NCI-H1417 treated with DMSO at 0.1 percent for 48 hours (cell line): ENCODE results near the gene CXCL12.

Source experiments
- DNase-seq: peaks from one replicate; lab custom pipeline; 2025; lab: John Stamatoyannopoulos, UW

The CXCL12 gene

GRCh38 chr10:44334091-44334490, 50.8 kb downstream of the CXCL12 start:
- DNase-seq, result no peak

GRCh38 chr10:44333511-44333910, 51.4 kb downstream of the CXCL12 start:
- no peak for DNase-seq

GRCh38 chr10:44332465-44332864, 52.4 kb downstream of the CXCL12 start:
- no peak for DNase-seq

DNA sequence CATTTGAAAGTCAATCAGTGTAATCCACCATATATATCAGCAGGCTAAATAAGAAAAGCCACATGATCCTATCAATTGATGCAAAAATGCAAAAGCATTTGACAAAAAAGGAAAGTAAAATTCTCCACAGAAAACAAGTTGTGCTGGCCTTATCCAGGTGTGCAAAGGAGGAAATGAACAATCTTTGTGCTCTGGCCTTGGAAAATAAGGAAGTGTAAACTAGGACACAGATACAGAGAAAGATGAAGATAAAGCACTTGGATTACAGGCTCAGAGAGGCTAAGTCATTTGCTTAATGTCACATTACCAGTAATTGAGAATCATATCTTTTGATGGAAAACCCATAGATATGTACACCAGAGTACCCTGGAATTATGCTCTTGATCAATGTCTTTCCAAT, 54.5 kb downstream of the CXCL12 start:
- DNase-seq, result no peak

DNA sequence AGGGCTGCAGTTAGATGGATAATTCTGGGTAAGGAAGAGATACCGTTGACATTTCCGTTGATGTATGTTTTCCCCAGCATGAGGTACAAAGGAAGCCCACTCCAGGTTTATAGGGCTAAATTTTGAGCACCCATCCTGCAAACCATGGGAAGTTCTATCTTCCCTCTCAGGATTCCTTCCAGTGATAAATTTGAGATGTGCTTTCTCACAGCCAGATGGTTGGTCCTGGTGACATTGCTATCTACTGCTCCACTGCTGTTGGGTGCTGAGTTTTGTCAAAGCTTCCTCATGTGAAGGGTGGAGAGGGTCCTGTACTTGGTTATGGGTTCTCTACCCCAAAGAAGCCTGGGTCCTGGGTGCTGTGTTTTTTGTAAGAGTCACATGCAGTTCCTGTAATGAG, 57.4 kb downstream of the CXCL12 start:
- no peak for DNase-seq
